IMR-90 (cell line): ENCODE measurements around the gene CTSH. TPM values are rescaled to one million over a fixed set of nuclear protein-coding genes. Genes with fewer than 3 reads are reported as not detected.

Source experiments
- ATAC-seq: fragments of 200-7000 bp; cut with Tn5 transposase; 2 replicates; pipeline ENCODE4 v1.9.1; 2020; ENCODE audit warnings: low read depth, mild to moderate bottlenecking, moderate library complexity
- BruUV-seq: library from RNA; stranded (reverse); fragments of 400-500 nt; replicated peaks from 2 replicates; lab custom pipeline; 2021; lab: Mats Ljungman, UMichigan
- CTCF ChIA-PET: fragments of 300-600 bp; formaldehyde crosslinking; extraction: SDS; loops from one replicate; lab custom pipeline; 2021; ENCODE audit warnings: antibody characterized with exemption; lab: Yijun Ruan, JAX
- POLR2A ChIA-PET: fragments of 300-600 bp; sonication (Branson Sonifier 250); formaldehyde crosslinking; loops from one replicate; lab custom pipeline; 2022; ENCODE audit warnings: antibody characterized with exemption; ENCODE audit not compliant: unreplicated experiment; lab: Charles Lee
- DNase-seq: peaks from one replicate; pipeline ENCODE4 v3.0.0; 2013
- H2AFZ ChIP-seq: replicated peaks from 2 replicates; pipeline ENCODE3; 2013; ENCODE audit warnings: low read length, mild to moderate bottlenecking; ENCODE audit not compliant: poor library complexity
- H2AK5ac ChIP-seq: 2 replicates; pipeline ENCODE4 v1.6.1; 2013; ENCODE audit warnings: low read depth, low read length, inconsistent platforms
- H2AK9ac ChIP-seq: replicated peaks from 2 replicates; pipeline ENCODE3; 2013; ENCODE audit warnings: mild to moderate bottlenecking, low read depth, low read length, moderate library complexity; ENCODE audit not compliant: poor library complexity
- H2BK120ac ChIP-seq: 2 replicates; pipeline ENCODE4 v1.6.1; 2013; ENCODE audit warnings: low read depth, low read length, inconsistent platforms
- H2BK15ac ChIP-seq: 3 replicates; pipeline ENCODE4 v1.6.1; 2013; ENCODE audit warnings: low read depth, low read length, inconsistent platforms
- H2BK20ac ChIP-seq: 2 replicates; pipeline ENCODE4 v1.6.1; 2013; ENCODE audit warnings: low read depth, mild to moderate bottlenecking, inconsistent platforms, low read length, moderate library complexity
- H2BK5ac ChIP-seq: 2 replicates; pipeline ENCODE4 v1.6.1; 2013; ENCODE audit warnings: mild to moderate bottlenecking, low read depth, low read length, inconsistent platforms; ENCODE audit not compliant: poor library complexity, severe bottlenecking
- H3K14ac ChIP-seq: replicated peaks from 2 replicates; pipeline ENCODE4 v1.6.1; 2013; ENCODE audit warnings: low read depth, low read length, inconsistent platforms
- H3K18ac ChIP-seq: 2 replicates; pipeline ENCODE4 v1.6.1; 2013; ENCODE audit warnings: low read depth, low read length, control low read depth
- H3K23ac ChIP-seq: 2 replicates; pipeline ENCODE4 v1.6.1; 2013; ENCODE audit warnings: low read depth, low read length, inconsistent platforms
- H3K27ac ChIP-seq: 2 replicates; pipeline ENCODE4 v1.5.1; 2013; ENCODE audit warnings: mild to moderate bottlenecking, control low read depth, low read length; ENCODE audit not compliant: insufficient read depth
- H3K27me3 ChIP-seq: 2 replicates; pipeline ENCODE4 v1.6.1; 2013; ENCODE audit warnings: low read length; ENCODE audit not compliant: control insufficient read depth, insufficient read depth
- H3K36me3 ChIP-seq: 2 replicates; pipeline ENCODE4 v1.6.1; 2013; ENCODE audit warnings: low read length, mixed read lengths; ENCODE audit not compliant: control insufficient read depth, insufficient read depth
- H3K4ac ChIP-seq: 2 replicates; pipeline ENCODE4 v1.6.1; 2013; ENCODE audit warnings: low read depth, low read length, inconsistent platforms
- H3K4me1 ChIP-seq: 2 replicates; pipeline ENCODE4 v1.6.1; 2013; ENCODE audit warnings: low read length, mixed read lengths; ENCODE audit not compliant: control insufficient read depth, insufficient read depth
- H3K4me2 ChIP-seq: 2 replicates; pipeline ENCODE4 v1.6.1; 2013; ENCODE audit warnings: low read depth, mild to moderate bottlenecking, control low read depth, low read length, moderate library complexity
- H3K4me3 ChIP-seq: 2 replicates; pipeline ENCODE4 v1.5.1; 2013; ENCODE audit warnings: low read depth, mild to moderate bottlenecking, control low read depth, low read length, moderate library complexity; ENCODE audit not compliant: insufficient read depth
- H3K56ac ChIP-seq: 2 replicates; pipeline ENCODE4 v1.6.1; 2013; ENCODE audit warnings: low read length, inconsistent platforms; ENCODE audit not compliant: insufficient read depth; ENCODE audit errors: extremely low read depth
- H3K79me1 ChIP-seq, 2 experiments: 2 replicates each; pipeline ENCODE4 v1.6.1; 2013; ENCODE audit warnings: low read length in 2 of 2, inconsistent platforms in 1 of 2, low read depth in 1 of 2
- H3K9ac ChIP-seq: 2 replicates; pipeline ENCODE4 v1.6.1; 2013; ENCODE audit warnings: low read depth, low read length, control low read depth
- H3K9me1 ChIP-seq: 2 replicates; pipeline ENCODE4 v1.6.1; 2013; ENCODE audit warnings: low read length, inconsistent platforms; ENCODE audit not compliant: insufficient read depth
- H3K9me3 ChIP-seq: 2 replicates; pipeline ENCODE4 v1.6.1; 2013; ENCODE audit warnings: low read length; ENCODE audit not compliant: control insufficient read depth, insufficient read depth
- H4K20me1 ChIP-seq: 2 replicates; pipeline ENCODE4 v1.6.1; 2013; ENCODE audit warnings: low read length, inconsistent platforms; ENCODE audit not compliant: insufficient read depth
- H4K5ac ChIP-seq: 2 replicates; pipeline ENCODE4 v1.6.1; 2013; ENCODE audit warnings: mild to moderate bottlenecking, low read depth, low read length, control low read depth
- H4K8ac ChIP-seq, 2 experiments: 2 replicates each; pipeline ENCODE4 v1.6.1; 2013; ENCODE audit warnings: low read depth in 2 of 2, low read length in 2 of 2, control low read depth in 1 of 2, inconsistent platforms in 1 of 2
- H4K91ac ChIP-seq: 2 replicates; pipeline ENCODE4 v1.6.1; 2013; ENCODE audit warnings: low read depth, low read length, inconsistent platforms; ENCODE audit not compliant: insufficient read depth
- FOS ChIP-seq: fragments of 150-350 bp; IDR thresholded peaks from 2 replicates; pipeline ENCODE4 v1.6.1; 2016; ENCODE audit warnings: low read depth, low read length
- MAFK ChIP-seq: IDR thresholded peaks from 2 replicates; pipeline ENCODE4 v1.6.1; 2012; ENCODE audit warnings: low read depth, low read length, improper control_type of control experiment
- MXI1 ChIP-seq: IDR thresholded peaks from 2 replicates; pipeline ENCODE4 v1.6.1; 2012; ENCODE audit warnings: low read depth, mild to moderate bottlenecking, low read length, moderate library complexity, borderline replicate concordance
- WGBS, 2 experiments: methylation state at CpG; one replicate each; pipeline versions ENCODE4 v1.1.5 to v1.1.7; 2013; ENCODE audit warnings: missing lambda C conversion rate in 2 of 2; ENCODE audit not compliant: insufficient read length in 1 of 2; ENCODE audit errors: extremely low coverage in 2 of 2; 5-methylcytosine and 5-hydroxymethylcytosine counted together
- dilution Hi-C: fragments of 300-500 bp; cut with HindIII; formaldehyde crosslinking; loops from one replicate; pipeline ENCODE4 v1.14.3; 2018; ENCODE audit warnings: low sequenced_read_pairs; ENCODE audit not compliant: unreplicated experiment
- in situ Hi-C: fragments of 300-500 bp; cut with MboI; formaldehyde crosslinking; loops from 3 replicates; pipeline ENCODE4 v1.14.3; 2019; ENCODE audit warnings: low sequenced_read_pairs, inconsistent platforms, mixed read lengths
- intact Hi-C: fragments of 100-400 bp; cut with micrococcal nuclease; formaldehyde crosslinking; loops from 2 replicates; pipeline ENCODE4 v1.10.0; 2022
- polyA plus RNA-seq, 3 experiments: library from polyadenylated mRNA; depleted of rRNA; stranded (reverse); fragments of >200 nt; gene quantifications; 2 replicates each; pipeline ENCODE4 v1.2.3, GENCODE V29; 2012; ENCODE audit warnings: low replicate concordance in 1 of 3
- total RNA-seq: library from RNA; depleted of rRNA; stranded (reverse); fragments of >200 nt; gene quantifications from 2 replicates; pipeline ENCODE4 v1.2.3, GENCODE V29; 2012

Gene CTSH
- total and polyA plus RNA-seq, 2 of the 4 experiments (the other 2 are of a cell fraction): 11.7 to 13.9 TPM

- H3K4me2 ChIP-seq: no peak overlapping the region
- H4K8ac ChIP-seq: no peak overlapping the region
- no peak overlapping the region for H3K4ac ChIP-seq
- H3K9me3 ChIP-seq: no peaks in the 10 kb centered on the region
- no peak for ATAC-seq
- H4K91ac ChIP-seq: no peak overlapping the region
- H3K79me1 ChIP-seq: no peaks in the 10 kb centered on the region
- H3K4me1 ChIP-seq: peaks cover 2% of the 10 kb centered on the region; the same call in 1 of the 2 replicates
- TF ChIP-seq FOS (no peak), MAFK (no peak), MXI1 (no peak)
- no peaks in the 10 kb centered on the region for H3K36me3 ChIP-seq
- H2BK5ac ChIP-seq: no peak overlapping the region
- H3K4me3 ChIP-seq: no peak overlapping the region
- H2AK5ac ChIP-seq: no peak overlapping the region
- no peak overlapping the region for H3K14ac ChIP-seq
- no peak for DNase-seq
- intact Hi-C loops (no loop called here), dilution Hi-C loops (no loop called here), in situ Hi-C loops (no loop called here)
- WGBS, 2 experiments: no CpG with 5 or more reads among the region's 7 CpGs
- H3K56ac ChIP-seq: no peak overlapping the region
- H4K20me1 ChIP-seq: no peaks in the 10 kb centered on the region
- no peak overlapping the region for H3K18ac ChIP-seq
- H2BK20ac ChIP-seq: no peak overlapping the region
- H3K9me1 ChIP-seq: no peaks in the 10 kb centered on the region
- POLR2A ChIA-PET: no interaction called here
- no peak overlapping the region for H2BK120ac ChIP-seq
- no peak overlapping the region for H2AK9ac ChIP-seq
- H2BK15ac ChIP-seq: no peak overlapping the region
- H3K27me3 ChIP-seq: peaks cover 37% of the 10 kb centered on the region
- H3K27ac ChIP-seq: no peak overlapping the region
- H2AFZ ChIP-seq: no peak overlapping the region
- CTCF ChIA-PET: no interaction called here
- H4K5ac ChIP-seq: no peak overlapping the region
- H3K9ac ChIP-seq: no peak overlapping the region
- H3K23ac ChIP-seq: no peak overlapping the region
- BruUV-seq: no TSS peak
Measured at GRCh38 chr15:78943692-78944091, 1.2 kb downstream of the CTSH start.
